H1 (cell line): ENCODE data around the gene FOXF2. TPM values are rescaled to one million over a fixed set of nuclear protein-coding genes. Genes with fewer than 3 reads are reported as not detected.

Experiments used
- CTCF ChIA-PET: fragments of 300-600 bp; sonication (Branson Sonifier 250); formaldehyde crosslinking; loops from one replicate; lab custom pipeline; 2021; ENCODE audit not compliant: partially characterized antibody; lab: Charles Lee
- POLR2A ChIA-PET: fragments of 300-600 bp; sonication (Branson Sonifier 250); formaldehyde crosslinking; loops from one replicate; lab custom pipeline; 2021; ENCODE audit warnings: inconsistent platforms; ENCODE audit not compliant: partially characterized antibody; lab: Charles Lee
- DNase-seq, 2 experiments: peaks; one replicate each; pipeline versions ENCODE4 v3.0.0 to v3.0.0-alpha.2; 2010 to 2022; ENCODE audit warnings: low spot score in 2 of 2, low read depth in 1 of 2, mixed read lengths in 1 of 2
- FAIRE-seq: peaks from 2 replicates; lab custom pipeline; 2011; peaks lifted over from hg19 to GRCh38; lab: Jason Lieb, UNC
- H2AFZ ChIP-seq: 2 replicates; pipeline ENCODE4 v1.8.1; 2012; ENCODE audit warnings: low read length, inconsistent platforms
- H2AK5ac ChIP-seq: 2 replicates; pipeline ENCODE4 v1.6.1; 2013; ENCODE audit warnings: low read depth, low read length
- H2BK120ac ChIP-seq: replicated peaks from 2 replicates; pipeline ENCODE3; 2013; ENCODE audit warnings: low read depth, low read length, inconsistent platforms
- H2BK12ac ChIP-seq: 2 replicates; pipeline ENCODE4 v1.6.1; 2013; ENCODE audit warnings: low read depth, low read length
- H2BK15ac ChIP-seq: 2 replicates; pipeline ENCODE4 v1.6.1; 2013; ENCODE audit warnings: low read length
- H2BK20ac ChIP-seq: 2 replicates; pipeline ENCODE4 v1.6.1; 2013; ENCODE audit warnings: low read length
- H2BK5ac ChIP-seq: 2 replicates; pipeline ENCODE4 v1.6.1; 2013; ENCODE audit warnings: low read depth, low read length
- H3K14ac ChIP-seq: 2 replicates; pipeline ENCODE4 v1.6.1; 2013; ENCODE audit warnings: inconsistent platforms; ENCODE audit not compliant: insufficient read length
- H3K18ac ChIP-seq: 2 replicates; pipeline ENCODE4 v1.6.1; 2013; ENCODE audit warnings: low read length; ENCODE audit errors: extremely low read depth
- H3K23ac ChIP-seq: 2 replicates; pipeline ENCODE4 v1.6.1; 2013; ENCODE audit warnings: inconsistent platforms; ENCODE audit not compliant: insufficient read length
- H3K23me2 ChIP-seq: 2 replicates; pipeline ENCODE4 v1.6.1; 2013; ENCODE audit warnings: low read depth, low read length
- H3K27ac ChIP-seq: 2 replicates; pipeline ENCODE4 v1.6.1; 2011; ENCODE audit warnings: low read depth, low read length, inconsistent platforms
- H3K27me3 ChIP-seq, 4 experiments: replicated peaks in 1 of 4; 1 replicate in 1 of 4; 2 replicates in 3 of 4; pipeline versions ENCODE4 v1.6.1 to v1.8.1; 2011 to 2013; ENCODE audit warnings: low read length in 3 of 4, mild to moderate bottlenecking in 3 of 4, inconsistent platforms in 2 of 4, mixed read lengths in 2 of 4, moderate library complexity in 1 of 4; ENCODE audit not compliant: control insufficient read depth in 3 of 4, insufficient read depth in 3 of 4; ENCODE audit errors: extremely low read depth in 1 of 4
- H3K36me3 ChIP-seq, 4 experiments: 2 replicates each; pipeline versions ENCODE4 v1.6.1 to v1.8.1; 2011 to 2013; ENCODE audit warnings: mild to moderate bottlenecking in 4 of 4, low read length in 3 of 4, moderate library complexity in 2 of 4, control low read depth in 1 of 4, inconsistent platforms in 1 of 4; ENCODE audit not compliant: insufficient read depth in 4 of 4, control insufficient read depth in 2 of 4
- H3K4ac ChIP-seq: replicated peaks from 2 replicates; pipeline ENCODE3; 2013; ENCODE audit warnings: low read length, low read depth, mixed read lengths, inconsistent platforms; ENCODE audit not compliant: insufficient read length
- H3K4me1 ChIP-seq, 4 experiments: replicated peaks in 1 of 4; 1 replicate in 1 of 4; 2 replicates in 3 of 4; pipeline versions ENCODE4 v1.6.1 to v1.8.1; 2011 to 2013; ENCODE audit warnings: low read length in 3 of 4, inconsistent platforms in 2 of 4, mixed read lengths in 1 of 4; ENCODE audit not compliant: insufficient read depth in 4 of 4, control insufficient read depth in 3 of 4
- H3K4me2 ChIP-seq, 2 experiments: 2 replicates each; pipeline versions ENCODE4 v1.6.1 to v1.8.1; 2011 to 2013; ENCODE audit warnings: low read depth in 2 of 2, low read length in 2 of 2, control low read depth in 1 of 2, inconsistent platforms in 1 of 2, mild to moderate bottlenecking in 1 of 2; ENCODE audit not compliant: insufficient read depth in 1 of 2
- H3K4me3 ChIP-seq, 4 experiments: fragments of 200-600, 300-600 bp in 1 of 4; sonication (generic), shearing (Covaris generic), sonication (Bioruptor Twin) in 1 of 4; 2 replicates each; pipeline versions ENCODE4 v1.5.1 to v1.8.1; 2011 to 2016; ENCODE audit warnings: low read length in 4 of 4, low read depth in 3 of 4, control low read depth in 2 of 4, inconsistent platforms in 2 of 4, mild to moderate bottlenecking in 2 of 4, mixed read lengths in 1 of 4, moderate library complexity in 1 of 4; ENCODE audit not compliant: insufficient read depth in 2 of 4; ENCODE audit errors: extremely low read depth in 1 of 4
- H3K56ac ChIP-seq: replicated peaks from 2 replicates; pipeline ENCODE3; 2013; ENCODE audit warnings: low read depth, mild to moderate bottlenecking, mixed read lengths, low read length, inconsistent platforms; ENCODE audit not compliant: insufficient read length
- H3K79me1 ChIP-seq: 2 replicates; pipeline ENCODE4 v1.6.1; 2013; ENCODE audit warnings: low read depth, low read length, control low read depth
- H3K79me2 ChIP-seq, 2 experiments: 2 replicates each; pipeline versions ENCODE4 v1.6.1 to v1.8.1; 2012 to 2013; ENCODE audit warnings: low read length in 2 of 2, mild to moderate bottlenecking in 2 of 2, inconsistent platforms in 1 of 2; ENCODE audit not compliant: insufficient read depth in 2 of 2, control insufficient read depth in 1 of 2
- H3K9ac ChIP-seq, 4 experiments: replicated peaks in 1 of 4; 1 replicate in 1 of 4; 2 replicates in 3 of 4; pipeline versions ENCODE4 v1.6.1 to v1.8.1; 2011 to 2013; ENCODE audit warnings: low read depth in 3 of 4, low read length in 3 of 4, control low read depth in 2 of 4, mild to moderate bottlenecking in 2 of 4, moderate library complexity in 2 of 4, inconsistent platforms in 1 of 4; ENCODE audit errors: extremely low read depth in 1 of 4
- H3K9me3 ChIP-seq, 2 experiments: 2 replicates each; pipeline versions ENCODE4 v1.6.1 to v1.8.1; 2012 to 2013; ENCODE audit warnings: mild to moderate bottlenecking in 2 of 2, moderate library complexity in 2 of 2, control low read depth in 1 of 2, inconsistent platforms in 1 of 2, low read depth in 1 of 2, low read length in 1 of 2, mixed read lengths in 1 of 2; ENCODE audit not compliant: insufficient read depth in 2 of 2
- H4K20me1 ChIP-seq, 2 experiments: replicated peaks in 1 of 2; 2 replicates each; pipeline versions ENCODE3 to v1.8.1; 2011 to 2013; ENCODE audit warnings: inconsistent platforms in 2 of 2, low read length in 2 of 2, mild to moderate bottlenecking in 1 of 2; ENCODE audit not compliant: insufficient read depth in 2 of 2, control insufficient read depth in 1 of 2
- H4K5ac ChIP-seq: 2 replicates; pipeline ENCODE4 v1.6.1; 2013; ENCODE audit warnings: low read length, low read depth, mixed read lengths, inconsistent platforms; ENCODE audit not compliant: insufficient read length
- H4K8ac ChIP-seq: 2 replicates; pipeline ENCODE4 v1.8.0; 2013; ENCODE audit warnings: mild to moderate bottlenecking, moderate library complexity, low read length, inconsistent platforms; ENCODE audit not compliant: insufficient read depth; ENCODE audit errors: extremely low read depth
- H4K91ac ChIP-seq: replicated peaks from 2 replicates; pipeline ENCODE3; 2013; ENCODE audit warnings: low read length, mixed read lengths, inconsistent platforms; ENCODE audit not compliant: insufficient read length
- ASH2L ChIP-seq: fragments of 200-600, 300-600 bp; sonication (generic); IDR thresholded peaks from one replicate; pipeline ENCODE4 v1.7.1; 2017; ENCODE audit warnings: low read length
- BRCA1 ChIP-seq: IDR thresholded peaks from 2 replicates; pipeline ENCODE4 v1.6.1; 2012; ENCODE audit warnings: low read depth, low read length, improper control_type of control experiment
- CHD1 ChIP-seq: IDR thresholded peaks from 2 replicates; pipeline ENCODE4 v1.6.1; 2012; ENCODE audit warnings: low read depth, low read length, improper control_type of control experiment
- EZH2 ChIP-seq: fragments of 200-600 bp; sonication (generic); IDR thresholded peaks from 2 replicates; pipeline ENCODE4 v1.7.1; 2012; ENCODE audit warnings: low read depth, mild to moderate bottlenecking, moderate library complexity, low read length, inconsistent platforms; ENCODE audit not compliant: severe bottlenecking
- GTF2F1 ChIP-seq: IDR thresholded peaks from 2 replicates; pipeline ENCODE4 v1.6.1; 2012; ENCODE audit warnings: low read depth, low read length, improper control_type of control experiment, borderline replicate concordance
- MAFK ChIP-seq: IDR thresholded peaks from 2 replicates; pipeline ENCODE4 v1.6.1; 2012; ENCODE audit warnings: low read depth, mild to moderate bottlenecking, improper control_type of control experiment, low read length
- MAX ChIP-seq: IDR thresholded peaks from 2 replicates; pipeline ENCODE4 v1.6.1; 2012; ENCODE audit warnings: inconsistent platforms
- RFX5 ChIP-seq: IDR thresholded peaks from 2 replicates; pipeline ENCODE4 v1.6.1; 2011; ENCODE audit warnings: low read depth, low read length, improper control_type of control experiment, borderline replicate concordance
- SIRT6 ChIP-seq: IDR thresholded peaks from one replicate; pipeline ENCODE4 v1.7.1; 2012; ENCODE audit warnings: low read length, inconsistent platforms
- SUZ12 ChIP-seq: fragments of 200-600 bp; sonication (generic); IDR thresholded peaks from 2 replicates; pipeline ENCODE4 v1.6.1; 2012; ENCODE audit warnings: mild to moderate bottlenecking, inconsistent platforms, low read length, moderate library complexity, mixed read lengths
- TAF7 ChIP-seq: optimal IDR thresholded peaks from 2 replicates; pipeline ENCODE3; 2011; ENCODE audit warnings: low read depth, mild to moderate bottlenecking, inconsistent platforms, low read length, moderate library complexity, borderline replicate concordance
- WGBS, 2 experiments: shearing (Covaris generic) in 1 of 2; methylation state at CpG; one replicate each; pipeline versions ENCODE4 v1.1.6 to v1.1.7; 2013 to 2015; ENCODE audit warnings: low lambda C conversion rate in 2 of 2, mixed read lengths in 2 of 2, inconsistent platforms in 1 of 2, low coverage in 1 of 2, missing lambda C conversion rate in 1 of 2; ENCODE audit not compliant: insufficient replicate concordance in 2 of 2, insufficient coverage in 1 of 2, insufficient read length in 1 of 2; ENCODE audit errors: extremely low coverage in 1 of 2, missing lambda C conversion rate in 1 of 2; 5-methylcytosine and 5-hydroxymethylcytosine counted together
- polyA plus RNA-seq, 7 experiments: library from polyadenylated mRNA; depleted of rRNA in 3 of 7; stranded (reverse) in 5 of 7; unstranded in 2 of 7; fragments of >200 nt in 5 of 7; fragments of 200-250 nt in 2 of 7; gene quantifications; 1 replicate in 5 of 7; 2 replicates in 1 of 7; 4 replicates in 1 of 7; pipeline versions ENCODE4 v1.2.1 to v1.2.3, GENCODE V29; 2011 to 2013; ENCODE audit warnings: missing spikeins in 2 of 7, mixed read lengths in 2 of 7
- total RNA-seq: library from RNA; stranded (reverse); fragmentation: NEBNext Ultra II Directional; extraction: Animal tissue kit (Norgen Biotek cat#: 25700); gene quantifications from 2 replicates; pipeline ENCODE4 v1.2.1, GENCODE V29; 2021

The FOXF2 gene
- total and polyA plus RNA-seq, 2 of the 8 experiments (the other 6 are each of a cell fraction or from before 2014, with no cell fraction given) = 0.05 TPM; not detected in 1

GRCh38 chr6:1395941-1396908 is 6.8 kb downstream of the FOXF2 start:
- Histone ChIP-seq H3K79me1 (no peaks in the 10 kb centered on the region), H3K4me1 (peaks cover 0 to 17% (median 7%) of the 10 kb centered on the region in 4 experiments; a peak in 5 of 7 replicates), H3K9me3 (no peaks in the 10 kb centered on the region), H3K27me3 (peaks cover 69 to 90% (median 80%) of the 10 kb centered on the region in 4 experiments), H3K14ac (no peak overlapping the region), H2BK5ac (no peak overlapping the region), H3K4ac (no peak overlapping the region), H3K27ac (no peak overlapping the region), H2BK12ac (no peak overlapping the region), H2AFZ (no peak overlapping the region), H3K4me2 (no peak overlapping the region), H3K18ac (no peak overlapping the region), H4K20me1 (peaks cover 11 to 21% of the 10 kb centered on the region in 2 experiments), H3K9ac (no peak overlapping the region), H4K91ac (no peak overlapping the region), H3K36me3 (peaks cover 0 to 11% (median 0%) of the 10 kb centered on the region in 4 experiments; a peak in 1 of 8 replicates), H4K5ac (no peak overlapping the region), H3K23ac (no peak overlapping the region), H3K4me3 (no peak overlapping the region), H2BK120ac (no peak overlapping the region), H4K8ac (no peak overlapping the region), H3K56ac (no peak overlapping the region), H3K23me2 (no peaks in the 10 kb centered on the region; the same call in 1 of the 2 replicates), H2BK20ac (no peak overlapping the region), H2BK15ac (no peak overlapping the region), H2AK5ac (no peak overlapping the region), H3K79me2 (no peaks in the 10 kb centered on the region)
- POLR2A ChIA-PET = interaction anchor here (1.2 to 2.0 kb wide), 2 partner anchors 13 to 18 kb away, joined by 3 to 8 read pairs; no protein-coding TSS in a partner anchor
- DNase-seq = no peak
- WGBS, 2 experiments = 26% methylated on average over 15 of the region's 15 CpGs; no CpG with 5 or more reads in 1 of the 2 experiments
- CTCF ChIA-PET = interaction anchor here (0.7 to 2.6 kb wide), 27 partner anchors 8 to 1178 kb away, joined by 3 to 20 read pairs (median 5); no protein-coding TSS in a partner anchor
- FAIRE-seq = peak; percentile 32
- TF ChIP-seq GTF2F1 (no peak), BRCA1 (no peak), TAF7 (no peak), MAX (no peak), SUZ12 (peak; percentile 89), MAFK (no peak), ASH2L (no peak), CHD1 (no peak), RFX5 (no peak), SIRT6 (no peak), EZH2 (peak; percentile 52)
